Measurements from ENCODE around the gene LLGL2. TPM values are rescaled to one million over a fixed set of nuclear protein-coding genes. Genes with fewer than 3 reads are reported as not detected.
"Not testable (repeated sequence)": the region's sequence is repeated elsewhere in the genome, so short reads cannot be mapped to it uniquely, and the experiment has no call there.

Gene LLGL2
- total RNA-seq, 4 donors from 2014 or later = 40.0 to 101 (median 67.3) TPM

GRCh38 chr17:75575197-75575596 lies 49.7 kb downstream of the LLGL2 start:
- H3K4me3 ChIP-seq = no peak overlapping the region

GRCh38 chr17:75575728-75576127 lies 50.2 kb downstream of the LLGL2 start:
- Histone ChIP-seq H3K36me3 (peaks cover 0 to 42% (median 0%) of the 10 kb centered on the region in 3 donors), H3K9me3 (no peaks in the 10 kb centered on the region), H3K27ac (no peak overlapping the region), H3K4me3 (no peak overlapping the region), H3K27me3 (no peaks in the 10 kb centered on the region), H3K4me1 (peaks cover 0 to 8% (median 0%) of the 10 kb centered on the region in 3 donors)
- WGBS, 2 donors = 82% methylated on average over 10 of the region's 11 CpGs; no CpG with 5 or more reads in 1 of the 2 donors
- TF ChIP-seq POLR2A (IDR thresholded peaks at IDR 0.05) = no peak
- no peak for TF ChIP-seq CTCF (IDR thresholded peaks at IDR 0.05)
- DNase-seq = no peak
- intact Hi-C loops (cut with DNase I) = no loop called here

More at GRCh38 chr17:75575197-75575596, 49.7 kb downstream of the LLGL2 start:
- peaks cover 0 to 48% (median 0%) of the 10 kb centered on the region in 3 donors for H3K36me3 ChIP-seq
- intact Hi-C loops (cut with DNase I) = no loop called here
- no peaks in the 10 kb centered on the region for H3K9me3 ChIP-seq
- H3K4me1 ChIP-seq = peaks cover 0 to 8% (median 0%) of the 10 kb centered on the region in 3 donors
- H3K27ac ChIP-seq = no peak overlapping the region
- TF ChIP-seq CTCF (IDR thresholded peaks at IDR 0.05) (no peak), POLR2A (IDR thresholded peaks at IDR 0.05) (no peak)
- DNase-seq = no peak
- 82 to 87% methylated on average over 6 to 9 of the region's 10 CpGs for WGBS, 2 donors
- no peaks in the 10 kb centered on the region for H3K27me3 ChIP-seq

- TF ChIP-seq POLR2A (IDR thresholded peaks at IDR 0.05) = no peak
- no peak for TF ChIP-seq CTCF (IDR thresholded peaks at IDR 0.05)
- intact Hi-C loops (cut with DNase I) = no loop called here
Observed at GRCh38 chr17:75576661-75577060, 51.2 kb downstream of the LLGL2 start.

GRCh38 chr17:75581121-75581725 lies 55.7 kb downstream of the LLGL2 start:
- intact Hi-C loops (cut with DNase I) = loop anchor here (10.0 kb wide), 1 partner anchor 146 kb away; no protein-coding TSS in a partner anchor
- 72 to 81% methylated on average over 20 to 21 of the region's 23 CpGs for WGBS, 2 donors

More at GRCh38 chr17:75576661-75577060, 51.2 kb downstream of the LLGL2 start:
- no peak overlapping the region for H3K4me3 ChIP-seq
- no peak overlapping the region for H3K27ac ChIP-seq
- no peaks in the 10 kb centered on the region for H3K9me3 ChIP-seq
- DNase-seq = no peak
- 82 to 84% methylated on average over 12 to 15 of the region's 15 CpGs for whole genome bisulfite sequencing, 2 donors
- H3K36me3 ChIP-seq = peaks cover 0 to 33% (median 0%) of the 10 kb centered on the region in 3 donors
- no peaks in the 10 kb centered on the region for H3K27me3 ChIP-seq
- H3K4me1 ChIP-seq = peaks cover 0 to 8% (median 0%) of the 10 kb centered on the region in 3 donors

GRCh38 chr17:75583197-75583596 lies 57.7 kb downstream of the LLGL2 start:
- not testable (repeated sequence) for DNase-seq, H3K36me3 ChIP-seq, H3K4me3 ChIP-seq, H3K9me3 ChIP-seq, H3K27ac ChIP-seq
- 84 to 96% methylated on average over 6 of the region's 6 CpGs for WGBS, 2 donors
- intact Hi-C loops (cut with DNase I) = loop anchor here (10.0 kb wide), 1 partner anchor 148 kb away; no protein-coding TSS in a partner anchor
- Histone ChIP-seq H3K4me1 (peaks cover 7 to 22% (median 9%) of the 10 kb centered on the region in 3 donors), H3K27me3 (peaks cover 0 to 11% (median 0%) of the 10 kb centered on the region in 4 donors)

More at GRCh38 chr17:75581121-75581725, 55.7 kb downstream of the LLGL2 start:
- TF ChIP-seq POLR2A (IDR thresholded peaks at IDR 0.05) = peak in 1 of 4 donors; percentile 19
- H3K36me3 ChIP-seq, H3K27me3 ChIP-seq, H3K4me3 ChIP-seq, H3K9me3 ChIP-seq, DNase-seq, H3K4me1 ChIP-seq, H3K27ac ChIP-seq: not testable (repeated sequence)

- H3K4me1 ChIP-seq = peaks cover 12 to 29% (median 14%) of the 10 kb centered on the region in 3 donors
- DNase-seq = no peak
- no peak overlapping the region for H3K27ac ChIP-seq
- intact Hi-C loops (cut with DNase I) = loop anchor here (5.0 to 10.0 kb wide), 2 partner anchors 68 to 150 kb away; partner anchors contain the start of genes CASKIN2 and TSEN54
- no peak for TF ChIP-seq CTCF (IDR thresholded peaks at IDR 0.05)
- no peak for TF ChIP-seq POLR2A (IDR thresholded peaks at IDR 0.05)
- H3K9me3 ChIP-seq = no peaks in the 10 kb centered on the region
- no peak overlapping the region for H3K4me3 ChIP-seq
- H3K27me3 ChIP-seq = peaks cover 0 to 15% (median 0%) of the 10 kb centered on the region in 4 donors
- no peaks in the 10 kb centered on the region for H3K36me3 ChIP-seq
- WGBS, 2 donors = 81 to 87% methylated on average over 4 to 5 of the region's 7 CpGs
Observed at GRCh38 chr17:75584849-75585175, 59.3 kb downstream of the LLGL2 start.

Data from esophagus squamous epithelium (tissue), 5 donors.